Stimulated activated naive CD8-positive, alpha-beta T cell treated with anti-CD3 and anti-CD28 coated beads, Interleukin-15, amount 100 ng/mL, for 72 hours (primary cell): ENCODE data around the gene GIPC3.

Experiments used
- ATAC-seq: fragments of 150-1000 bp; cut with Tn5 transposase; 2 replicates; pipeline ENCODE4 v1.10.0; 2021; ENCODE audit warnings: mild to moderate bottlenecking, moderate library complexity
- DNase-seq, 2 donors: peaks; one replicate each; pipeline ENCODE4 v3.0.0; 2021 to 2022
- H3K27ac Mint-ChIP-seq, 2 donors: one replicate each; pipeline ENCODE4 v1.8.0; 2022; ENCODE audit warnings: mild to moderate bottlenecking in 2 of 2, mixed read lengths in 2 of 2, moderate library complexity in 2 of 2
- H3K27me3 Mint-ChIP-seq: one replicate; pipeline ENCODE4 v1.8.0; 2022; ENCODE audit warnings: mixed read lengths
- H3K4me1 Mint-ChIP-seq: one replicate; pipeline ENCODE4 v1.8.0; 2022; ENCODE audit warnings: mild to moderate bottlenecking, mixed read lengths
- H3K4me3 Mint-ChIP-seq, 2 donors: one replicate each; pipeline ENCODE4 v1.8.0; 2022; ENCODE audit warnings: mild to moderate bottlenecking in 2 of 2, mixed read lengths in 2 of 2, moderate library complexity in 1 of 2
- H3K9me3 Mint-ChIP-seq, 2 donors: one replicate each; pipeline ENCODE4 v1.8.0; 2022; ENCODE audit warnings: mixed read lengths in 2 of 2

GIPC3 gene

GRCh38 chr19:3641515-3642269 lies 56.4 kb downstream of the GIPC3 start:
- Mint-ChIP-seq H3K27ac (peak overlapping the region in 1 of 2 donors; percentile 40), H3K4me3 (no peak overlapping the region), H3K4me1 (no peaks in the 10 kb centered on the region), H3K27me3 (no peaks in the 10 kb centered on the region), H3K9me3 (no peaks in the 10 kb centered on the region)
- ATAC-seq: no peak
- no peak for DNase-seq

DNA sequence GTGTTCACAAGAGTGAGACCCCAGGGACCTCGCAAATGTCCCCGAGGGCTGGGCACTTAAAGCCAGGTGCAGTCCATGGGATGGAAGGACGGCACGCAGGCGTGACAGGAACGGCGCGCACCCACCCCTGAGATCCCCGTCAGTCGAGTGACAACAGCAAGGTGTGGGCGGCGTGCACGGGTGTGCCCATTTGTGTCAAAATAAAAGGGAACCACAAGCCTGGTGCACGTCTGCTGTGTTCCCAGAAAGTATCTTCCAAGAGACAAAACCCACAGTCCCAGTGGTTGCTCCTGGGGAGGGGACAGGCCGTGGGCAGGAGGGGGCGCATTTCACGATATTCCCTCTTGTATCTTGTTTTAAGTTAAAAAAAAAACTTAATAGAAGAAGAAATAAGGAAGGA lies 57.0 kb downstream of the GIPC3 start:
- Mint-ChIP-seq H3K4me1 (no peaks in the 10 kb centered on the region), H3K9me3 (no peaks in the 10 kb centered on the region), H3K27me3 (no peaks in the 10 kb centered on the region), H3K4me3 (no peak overlapping the region), H3K27ac (no peak overlapping the region)
- DNase-seq (no peak), ATAC-seq (no peak)
